HCT116 (cell line): Measurements from ENCODE around the gene WDR13. TPM values are rescaled to one million over a fixed set of nuclear protein-coding genes. Genes with fewer than 3 reads are reported as not detected.
A peak's percentile ranks its signal among the peaks of the same experiment; 100 is the strongest.

Source experiments
- ATAC-seq: fragments of 200-7000 bp; cut with Tn5 transposase; 2 replicates; pipeline ENCODE4 v1.9.1; 2020; ENCODE audit warnings: mild to moderate bottlenecking, moderate library complexity
- BruUV-seq: library from RNA; stranded (reverse); fragments of 400-500 nt; replicated peaks from 2 replicates; lab custom pipeline; 2021; lab: Mats Ljungman, UMichigan
- CTCF ChIA-PET: fragments of 300-600 bp; sonication (Branson Sonifier 250); formaldehyde crosslinking; loops from one replicate; lab custom pipeline; 2021; ENCODE audit warnings: antibody characterized with exemption; lab: Charles Lee
- POLR2A ChIA-PET: fragments of 300-600, 350-600 bp; sonication (Branson Sonifier 250); formaldehyde crosslinking; loops from one replicate; lab custom pipeline; 2021; ENCODE audit warnings: antibody characterized with exemption; lab: Charles Lee
- RAD21 ChIA-PET, 2 experiments: fragments of 300-600 bp; sonication (Branson Sonifier 250); formaldehyde crosslinking; loops; one replicate each; lab custom pipeline; 2023; ENCODE audit warnings: low total read pairs in 2 of 2; ENCODE audit not compliant: uncharacterized antibody in 2 of 2, unreplicated experiment in 2 of 2, low non-redundant PET in 1 of 2; lab: Charles Lee
- DNase-seq: peaks from one replicate; pipeline ENCODE4 v3.0.0-alpha.2; 2010; ENCODE audit warnings: low read depth, low spot score
- H2AFZ ChIP-seq: fragments of 200-600 bp; shearing (Covaris generic), sonication (generic); 2 replicates; pipeline ENCODE4 v1.6.1; 2017; ENCODE audit warnings: low read depth, mixed run types, mixed read lengths, antibody characterized with exemption, low read length; ENCODE audit not compliant: poor library complexity, severe bottlenecking
- H3K27ac ChIP-seq: 2 replicates; pipeline ENCODE4 v1.5.1; 2012; ENCODE audit warnings: low read depth, low read length
- H3K27me3 ChIP-seq: fragments of 200-600 bp; sonication (generic); 2 replicates; pipeline ENCODE4 v1.6.1; 2016; ENCODE audit warnings: mixed run types, low read length, mixed read lengths; ENCODE audit not compliant: insufficient read depth
- H3K36me3 ChIP-seq, 2 experiments: fragments of 200-500 bp in 1 of 2; fragments of 200-600 bp in 1 of 2; sonication (Bioruptor generic) in 1 of 2; sonication (generic) in 1 of 2; 2 replicates each; pipeline versions ENCODE4 v1.5.1 to v1.6.1; 2014 to 2016; ENCODE audit warnings: low read length in 2 of 2, inconsistent platforms in 1 of 2, mixed read lengths in 1 of 2, mixed run types in 1 of 2; ENCODE audit not compliant: insufficient read depth in 2 of 2, control insufficient read depth in 1 of 2
- H3K4me1 ChIP-seq, 2 experiments: fragments of 200-600 bp in 1 of 2; sonication (generic) in 1 of 2; 2 replicates each; pipeline versions ENCODE4 v1.5.1 to v1.6.1; 2012 to 2017; ENCODE audit warnings: low read length in 2 of 2, inconsistent platforms in 1 of 2, mild to moderate bottlenecking in 1 of 2, mixed read lengths in 1 of 2, mixed run types in 1 of 2, moderate library complexity in 1 of 2; ENCODE audit not compliant: insufficient read depth in 2 of 2, control insufficient read depth in 1 of 2
- H3K4me2 ChIP-seq: fragments of 200-600 bp; sonication (generic); 2 replicates; pipeline ENCODE4 v1.6.1; 2017; ENCODE audit warnings: mixed run types, low read length, mixed read lengths
- H3K4me3 ChIP-seq, 2 experiments: fragments of 200-600 bp in 1 of 2; sonication (generic) in 1 of 2; replicated peaks in 1 of 2; 2 replicates each; pipeline ENCODE4 v1.5.1; 2011 to 2016; ENCODE audit warnings: low read length in 2 of 2, control low read depth in 1 of 2, low read depth in 1 of 2, mild to moderate bottlenecking in 1 of 2, mixed read lengths in 1 of 2, mixed run types in 1 of 2
- H3K79me2 ChIP-seq: fragments of 200-600 bp; sonication (generic); 2 replicates; pipeline ENCODE4 v1.6.1; 2017; ENCODE audit warnings: mild to moderate bottlenecking, mixed run types, low read length, moderate library complexity, mixed read lengths; ENCODE audit not compliant: insufficient read depth
- H3K9ac ChIP-seq: fragments of 200-600 bp; sonication (generic); 2 replicates; pipeline ENCODE4 v1.6.1; 2016; ENCODE audit warnings: low read length, mixed read lengths
- H3K9me2 ChIP-seq: fragments of 200-600 bp; sonication (generic), shearing (Covaris generic); 2 replicates; pipeline ENCODE4 v1.6.1; 2017; ENCODE audit warnings: mixed run types, mild to moderate bottlenecking, moderate library complexity; ENCODE audit not compliant: insufficient read depth
- H3K9me3 ChIP-seq, 2 experiments: fragments of 200-500 bp in 1 of 2; fragments of 200-600 bp in 1 of 2; sonication (Bioruptor generic) in 1 of 2; sonication (generic) in 1 of 2; 2 replicates each; pipeline ENCODE4 v1.6.1; 2014 to 2017; ENCODE audit warnings: low read length in 2 of 2, mixed read lengths in 2 of 2, inconsistent platforms in 1 of 2, low read depth in 1 of 2, mild to moderate bottlenecking in 1 of 2, mixed run types in 1 of 2, moderate library complexity in 1 of 2; ENCODE audit not compliant: control insufficient read depth in 1 of 2, insufficient read depth in 1 of 2
- H4K20me1 ChIP-seq: fragments of 200-600 bp; sonication (generic), shearing (Covaris generic); 2 replicates; pipeline ENCODE4 v1.6.1; 2017; ENCODE audit warnings: mixed run types, mild to moderate bottlenecking, moderate library complexity; ENCODE audit not compliant: insufficient read depth
- CBX3 ChIP-seq: IDR thresholded peaks from 2 replicates; pipeline ENCODE4 v1.6.1; 2012; ENCODE audit warnings: low read depth
- CEBPB ChIP-seq: IDR thresholded peaks from 2 replicates; pipeline ENCODE4 v1.6.1; 2012; ENCODE audit warnings: low read depth
- CTCF ChIP-seq, 3 experiments: fragments of 200-600 bp in 1 of 3; sonication (generic) in 1 of 3; IDR thresholded peaks in 2 of 3; conservative IDR thresholded peaks in 1 of 3; 2 replicates each; pipeline ENCODE4 v1.5.1; 2012 to 2017; ENCODE audit warnings: low read depth in 2 of 3, low read length in 2 of 3, antibody characterized with exemption in 1 of 3, borderline replicate concordance in 1 of 3, control low read depth in 1 of 3, mild to moderate bottlenecking in 1 of 3, mixed read lengths in 1 of 3, mixed run types in 1 of 3, moderate library complexity in 1 of 3; ENCODE audit not compliant: insufficient read depth in 1 of 3
- EZH2phosphoT487 ChIP-seq: fragments of 200-600 bp; IDR thresholded peaks from 2 replicates; pipeline ENCODE4 v1.6.1; 2018; ENCODE audit warnings: antibody characterized with exemption, borderline replicate concordance
- JUND ChIP-seq: IDR thresholded peaks from 2 replicates; pipeline ENCODE4 v1.6.1; 2012
- REST ChIP-seq: IDR thresholded peaks from 2 replicates; pipeline ENCODE4 v1.6.1; 2012; ENCODE audit warnings: low read depth
- SP1 ChIP-seq: IDR thresholded peaks from 2 replicates; pipeline ENCODE4 v1.6.1; 2012; ENCODE audit warnings: low read depth
- SRF ChIP-seq: IDR thresholded peaks from 2 replicates; pipeline ENCODE4 v1.6.1; 2012; ENCODE audit warnings: low read depth
- TCF7L2 ChIP-seq: IDR thresholded peaks from 2 replicates; pipeline ENCODE4 v1.7.0; 2011; ENCODE audit warnings: borderline replicate concordance, inconsistent platforms; ENCODE audit not compliant: insufficient read depth, insufficient read length; ENCODE audit errors: extremely low read depth
- YY1 ChIP-seq: IDR thresholded peaks from 2 replicates; pipeline ENCODE4 v1.6.1; 2011; ENCODE audit warnings: low read length, low read depth, moderate library complexity, mild to moderate bottlenecking; ENCODE audit not compliant: insufficient replicate concordance; ENCODE audit errors: extremely low read depth
- ZNF274 ChIP-seq: fragments of 200-500 bp; sonication (Bioruptor generic); IDR thresholded peaks from 2 replicates; pipeline ENCODE4 v1.6.1; 2014; ENCODE audit warnings: mild to moderate bottlenecking, low read depth, low read length, inconsistent platforms
- intact Hi-C: fragments of 100-400 bp; cut with micrococcal nuclease; formaldehyde crosslinking; loops from 2 replicates; pipeline ENCODE4 v1.10.0; 2022
- total RNA-seq: library from RNA; stranded (reverse); gene quantifications from one replicate; pipeline ENCODE4 v1.2.1, GENCODE V29; 2021; ENCODE audit not compliant: unreplicated experiment
- TF ChIP-seq, protein P1 (sequence below): IDR thresholded peaks from 2 replicates; pipeline ENCODE4 v1.6.1; 2012

WDR13 gene
- total RNA-seq, 1 experiment from 2014 or later, result 54.0 TPM

GRCh38 chrX:48576108-48576507 is 21.2 kb upstream of the WDR13 start:
- POLR2A ChIA-PET, result no interaction called here
- Histone ChIP-seq H3K27me3 (no peaks in the 10 kb centered on the region), H3K4me3 (peak overlapping the region; percentile 84 to 90; a peak in 2 of 4 replicates), H2AFZ (no peak overlapping the region), H3K4me1 (peaks cover 5 to 14% of the 10 kb centered on the region in 2 experiments), H3K9ac (peak overlapping the region; percentile 98; the same call in 1 of the 2 replicates), H3K4me2 (peak overlapping the region; percentile 82), H3K36me3 (peaks cover 23 to 34% of the 10 kb centered on the region in 2 experiments; a peak in 3 of 4 replicates), H3K79me2 (peaks cover 27% of the 10 kb centered on the region), H3K9me3 (no peaks in the 10 kb centered on the region), H3K27ac (no peak overlapping the region; the same call in 1 of the 2 replicates), H4K20me1 (no peaks in the 10 kb centered on the region), H3K9me2 (no peaks in the 10 kb centered on the region)
- ATAC-seq, result no peak
- CTCF ChIA-PET, result no interaction called here
- no TSS peak for BruUV-seq
- intact Hi-C loops, result loop anchor here (10.0 kb wide), 1 partner anchor 101 kb away; the partner anchor contains the start of genes FTSJ1 and SLC38A5
- RAD21 ChIA-PET, result no interaction called here
- no peak for DNase-seq
- no peak for TF ChIP-seq EZH2phosphoT487
- no peak for TF ChIP-seq SRF
- no peak for TF ChIP-seq JUND
- TF ChIP-seq CEBPB, result no peak
- TF ChIP-seq SP1, result no peak
- TF ChIP-seq, protein P1, sequence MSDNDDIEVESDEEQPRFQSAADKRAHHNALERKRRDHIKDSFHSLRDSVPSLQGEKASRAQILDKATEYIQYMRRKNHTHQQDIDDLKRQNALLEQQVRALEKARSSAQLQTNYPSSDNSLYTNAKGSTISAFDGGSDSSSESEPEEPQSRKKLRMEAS, result no peak
- TF ChIP-seq REST, result no peak
- no peak for TF ChIP-seq CTCF (IDR thresholded peaks at IDR 0.05 in 2 of 3, conservative IDR thresholded peaks at IDR 0.05 in 1 of 3; ENCODE audit: borderline replicate concordance in 1 of 3, insufficient read depth in 1 of 3, low read depth in 2 of 3, low read length in 2 of 3)
- TF ChIP-seq TCF7L2, result no peak
- TF ChIP-seq YY1, result no peak
- TF ChIP-seq ZNF274, result no peak
- TF ChIP-seq CBX3, result no peak
